ENCODE results near the gene SLC27A1. TPM values are rescaled to one million over a fixed set of nuclear protein-coding genes. Genes with fewer than 3 reads are reported as not detected.

Gene SLC27A1
- polyA plus RNA-seq, 1 of the 3 experiments (the other 2 are of a cell fraction) = 15.0 TPM

DNA sequence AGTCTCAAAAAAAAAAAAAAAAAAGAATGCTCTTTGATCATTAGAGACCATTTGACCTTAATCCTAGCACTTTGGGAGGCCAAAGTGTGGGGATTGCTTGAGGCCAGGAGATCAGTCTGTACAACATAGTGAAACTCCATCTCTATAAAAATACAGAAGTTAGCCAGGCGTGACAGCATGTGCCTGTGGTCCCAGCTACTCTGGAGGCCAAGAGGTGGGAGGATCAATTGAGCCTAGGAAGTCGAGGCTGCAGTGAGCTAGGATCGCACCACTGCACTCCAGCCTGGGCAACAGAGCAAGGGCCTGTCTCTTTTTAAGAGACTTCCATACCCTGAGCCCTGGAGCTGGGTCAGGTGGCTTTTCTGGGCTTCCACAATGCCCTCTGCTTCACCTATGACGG, 73.7 kb downstream of the SLC27A1 start (continued):
- TF ChIP-seq CHD2 (IDR thresholded peaks at IDR 0.05; ENCODE audit: low read length, partially characterized antibody) = no peak
- TF ChIP-seq RFX5 (IDR thresholded peaks at IDR 0.05; ENCODE audit: low read length) = no peak
- TF ChIP-seq, protein P1, sequence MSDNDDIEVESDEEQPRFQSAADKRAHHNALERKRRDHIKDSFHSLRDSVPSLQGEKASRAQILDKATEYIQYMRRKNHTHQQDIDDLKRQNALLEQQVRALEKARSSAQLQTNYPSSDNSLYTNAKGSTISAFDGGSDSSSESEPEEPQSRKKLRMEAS (IDR thresholded peaks at IDR 0.05; ENCODE audit: low read depth) = no peak
- no peak for TF ChIP-seq FOXM1 (IDR thresholded peaks at IDR 0.05; ENCODE audit: low read depth)
- no peak for TF ChIP-seq SMC3 (IDR thresholded peaks at IDR 0.05; ENCODE audit: low read depth, low read length)
- TF ChIP-seq, protein P2, sequence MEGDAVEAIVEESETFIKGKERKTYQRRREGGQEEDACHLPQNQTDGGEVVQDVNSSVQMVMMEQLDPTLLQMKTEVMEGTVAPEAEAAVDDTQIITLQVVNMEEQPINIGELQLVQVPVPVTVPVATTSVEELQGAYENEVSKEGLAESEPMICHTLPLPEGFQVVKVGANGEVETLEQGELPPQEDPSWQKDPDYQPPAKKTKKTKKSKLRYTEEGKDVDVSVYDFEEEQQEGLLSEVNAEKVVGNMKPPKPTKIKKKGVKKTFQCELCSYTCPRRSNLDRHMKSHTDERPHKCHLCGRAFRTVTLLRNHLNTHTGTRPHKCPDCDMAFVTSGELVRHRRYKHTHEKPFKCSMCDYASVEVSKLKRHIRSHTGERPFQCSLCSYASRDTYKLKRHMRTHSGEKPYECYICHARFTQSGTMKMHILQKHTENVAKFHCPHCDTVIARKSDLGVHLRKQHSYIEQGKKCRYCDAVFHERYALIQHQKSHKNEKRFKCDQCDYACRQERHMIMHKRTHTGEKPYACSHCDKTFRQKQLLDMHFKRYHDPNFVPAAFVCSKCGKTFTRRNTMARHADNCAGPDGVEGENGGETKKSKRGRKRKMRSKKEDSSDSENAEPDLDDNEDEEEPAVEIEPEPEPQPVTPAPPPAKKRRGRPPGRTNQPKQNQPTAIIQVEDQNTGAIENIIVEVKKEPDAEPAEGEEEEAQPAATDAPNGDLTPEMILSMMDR (IDR thresholded peaks at IDR 0.05) = no peak

DNA sequence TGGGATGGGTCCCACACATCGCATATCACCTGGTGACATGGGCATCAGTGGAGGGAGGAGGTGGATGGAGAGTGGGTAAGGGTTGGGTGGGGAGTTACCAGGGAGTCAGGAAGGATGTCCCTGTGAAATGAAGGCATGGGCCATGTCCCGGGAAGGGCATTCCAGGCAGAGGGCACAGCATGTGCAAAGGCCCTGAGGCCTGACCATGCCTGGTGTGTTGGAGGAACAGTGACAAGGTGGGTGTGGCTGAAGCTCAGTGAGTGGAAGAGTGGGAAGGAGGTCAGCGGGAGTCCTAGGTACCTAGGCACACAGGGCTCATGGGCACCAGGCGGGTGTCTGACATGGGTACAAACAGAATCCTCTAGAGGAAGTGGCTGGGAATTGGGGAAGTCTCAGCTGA, 74.1 kb downstream of the SLC27A1 start:
- Histone ChIP-seq H3K9ac (no peak overlapping the region), H3K36me3 (replicated peaks in 1 of 2; ENCODE audit: control insufficient read depth in 1 of 2, insufficient read depth in 2 of 2, low read length in 1 of 2) (no peaks in the 10 kb centered on the region), H3K4me2 (no peak overlapping the region), H3K4me3 (ENCODE audit: low read depth in 2 of 2, low read length in 1 of 2) (no peak overlapping the region), H3K4me1 (ENCODE audit: control insufficient read depth in 1 of 2, insufficient read depth in 2 of 2, low read depth in 1 of 2, low read length in 1 of 2) (no peaks in the 10 kb centered on the region; a peak in 1 of 4 replicates), H4K20me1 (ENCODE audit: insufficient read depth) (no peaks in the 10 kb centered on the region), H3F3A (replicated peaks; ENCODE audit: insufficient read depth) (no peaks in the 10 kb centered on the region), H2AFZ (ENCODE audit: low read depth) (no peak overlapping the region), H3K27me3 (ENCODE audit: insufficient read depth) (no peaks in the 10 kb centered on the region), H3K79me2 (ENCODE audit: insufficient read depth) (no peaks in the 10 kb centered on the region), H3K27ac (ENCODE audit: low read depth in 2 of 2, low read length in 1 of 2) (no peak overlapping the region), H3K9me3 (no peaks in the 10 kb centered on the region), H3K9me2 (no peaks in the 10 kb centered on the region)
- POLR2A ChIA-PET = no interaction called here
- no peak for DNase-seq
- CTCF ChIA-PET = interaction anchor here (1.2 kb wide), 1 partner anchor 36 kb away, joined by 5 read pairs; no protein-coding TSS in a partner anchor
- 90% methylated on average over 4 of the region's 4 CpGs for WGBS (ENCODE audit: low lambda C conversion rate)
- TF ChIP-seq, protein P1 (IDR thresholded peaks at IDR 0.05; ENCODE audit: low read depth) = no peak
- TF ChIP-seq RXRA (IDR thresholded peaks at IDR 0.05; ENCODE audit: borderline replicate concordance, low read depth) = no peak
- TF ChIP-seq, protein P3, sequence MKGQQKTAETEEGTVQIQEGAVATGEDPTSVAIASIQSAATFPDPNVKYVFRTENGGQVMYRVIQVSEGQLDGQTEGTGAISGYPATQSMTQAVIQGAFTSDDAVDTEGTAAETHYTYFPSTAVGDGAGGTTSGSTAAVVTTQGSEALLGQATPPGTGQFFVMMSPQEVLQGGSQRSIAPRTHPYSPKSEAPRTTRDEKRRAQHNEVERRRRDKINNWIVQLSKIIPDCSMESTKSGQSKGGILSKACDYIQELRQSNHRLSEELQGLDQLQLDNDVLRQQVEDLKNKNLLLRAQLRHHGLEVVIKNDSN (IDR thresholded peaks at IDR 0.05; ENCODE audit: borderline replicate concordance, low read depth) = no peak
- TF ChIP-seq NFIC (IDR thresholded peaks at IDR 0.05; ENCODE audit: borderline replicate concordance) = no peak
- no peak for TF ChIP-seq SIN3A (IDR thresholded peaks at IDR 0.05; ENCODE audit: borderline replicate concordance, low read depth, low read length)
- no peak for TF ChIP-seq JUND (IDR thresholded peaks at IDR 0.05)
- TF ChIP-seq, protein P4, sequence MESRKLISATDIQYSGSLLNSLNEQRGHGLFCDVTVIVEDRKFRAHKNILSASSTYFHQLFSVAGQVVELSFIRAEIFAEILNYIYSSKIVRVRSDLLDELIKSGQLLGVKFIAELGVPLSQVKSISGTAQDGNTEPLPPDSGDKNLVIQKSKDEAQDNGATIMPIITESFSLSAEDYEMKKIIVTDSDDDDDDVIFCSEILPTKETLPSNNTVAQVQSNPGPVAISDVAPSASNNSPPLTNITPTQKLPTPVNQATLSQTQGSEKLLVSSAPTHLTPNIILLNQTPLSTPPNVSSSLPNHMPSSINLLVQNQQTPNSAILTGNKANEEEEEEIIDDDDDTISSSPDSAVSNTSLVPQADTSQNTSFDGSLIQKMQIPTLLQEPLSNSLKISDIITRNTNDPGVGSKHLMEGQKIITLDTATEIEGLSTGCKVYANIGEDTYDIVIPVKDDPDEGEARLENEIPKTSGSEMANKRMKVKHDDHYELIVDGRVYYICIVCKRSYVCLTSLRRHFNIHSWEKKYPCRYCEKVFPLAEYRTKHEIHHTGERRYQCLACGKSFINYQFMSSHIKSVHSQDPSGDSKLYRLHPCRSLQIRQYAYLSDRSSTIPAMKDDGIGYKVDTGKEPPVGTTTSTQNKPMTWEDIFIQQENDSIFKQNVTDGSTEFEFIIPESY (IDR thresholded peaks at IDR 0.05; ENCODE audit: borderline replicate concordance, low read depth) = no peak
- TF ChIP-seq, protein P2 (IDR thresholded peaks at IDR 0.05) = no peak
- no peak for TF ChIP-seq POLR2AphosphoS5 (IDR thresholded peaks at IDR 0.05; ENCODE audit: low read depth, low read length)
- no peak for TF ChIP-seq GATA2 (CRISPR knock-in tag; IDR thresholded peaks at IDR 0.05)
- TF ChIP-seq GABPA (IDR thresholded peaks at IDR 0.05; ENCODE audit: low read depth) = no peak
- TF ChIP-seq, protein P5, sequence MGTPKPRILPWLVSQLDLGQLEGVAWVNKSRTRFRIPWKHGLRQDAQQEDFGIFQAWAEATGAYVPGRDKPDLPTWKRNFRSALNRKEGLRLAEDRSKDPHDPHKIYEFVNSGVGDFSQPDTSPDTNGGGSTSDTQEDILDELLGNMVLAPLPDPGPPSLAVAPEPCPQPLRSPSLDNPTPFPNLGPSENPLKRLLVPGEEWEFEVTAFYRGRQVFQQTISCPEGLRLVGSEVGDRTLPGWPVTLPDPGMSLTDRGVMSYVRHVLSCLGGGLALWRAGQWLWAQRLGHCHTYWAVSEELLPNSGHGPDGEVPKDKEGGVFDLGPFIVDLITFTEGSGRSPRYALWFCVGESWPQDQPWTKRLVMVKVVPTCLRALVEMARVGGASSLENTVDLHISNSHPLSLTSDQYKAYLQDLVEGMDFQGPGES (IDR thresholded peaks at IDR 0.05; ENCODE audit: low read depth, low read length) = no peak
- no peak for TF ChIP-seq SMC3 (IDR thresholded peaks at IDR 0.05; ENCODE audit: low read depth, low read length)
- TF ChIP-seq, protein P6, sequence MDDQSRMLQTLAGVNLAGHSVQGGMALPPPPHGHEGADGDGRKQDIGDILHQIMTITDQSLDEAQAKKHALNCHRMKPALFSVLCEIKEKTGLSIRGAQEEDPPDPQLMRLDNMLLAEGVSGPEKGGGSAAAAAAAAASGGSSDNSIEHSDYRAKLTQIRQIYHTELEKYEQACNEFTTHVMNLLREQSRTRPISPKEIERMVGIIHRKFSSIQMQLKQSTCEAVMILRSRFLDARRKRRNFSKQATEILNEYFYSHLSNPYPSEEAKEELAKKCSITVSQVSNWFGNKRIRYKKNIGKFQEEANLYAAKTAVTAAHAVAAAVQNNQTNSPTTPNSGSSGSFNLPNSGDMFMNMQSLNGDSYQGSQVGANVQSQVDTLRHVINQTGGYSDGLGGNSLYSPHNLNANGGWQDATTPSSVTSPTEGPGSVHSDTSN (IDR thresholded peaks at IDR 0.05) = no peak
- TF ChIP-seq EZH2phosphoT487 (IDR thresholded peaks at IDR 0.05; ENCODE audit: borderline replicate concordance, low read depth) = no peak
